Mesenteric fat pad (tissue), 1 donor: ENCODE results near the gene FLYWCH1. TPM values are rescaled to one million over a fixed set of nuclear protein-coding genes. Genes with fewer than 3 reads are reported as not detected.
"Not testable (repeated sequence)": the region's sequence is repeated elsewhere in the genome, so short reads cannot be mapped to it uniquely, and the experiment has no call there.

Experiments
- DNase-seq: peaks from one replicate; pipeline ENCODE4 v3.0.0-alpha.2; 2020; ENCODE audit warnings: low spot score
- total RNA-seq: library from RNA; stranded (reverse); fragmentation: NEBNext Ultra II Directional; extraction: Animal tissue kit (Norgen Biotek cat#: 25700); gene quantifications from one replicate; pipeline ENCODE4 v1.2.1, GENCODE V29; 2021
- donor health status: DM: yes; HTN: yes; CAD: no.

FLYWCH1 gene
- total RNA-seq, 1 donor from 2014 or later = 32.0 TPM

- no peak for DNase-seq
These were observed 14.9 kb downstream of the FLYWCH1 start for GRCh38 chr16:2926650-2926999.

- peak; percentile 91 for DNase-seq
These were observed 15.4 kb downstream of the FLYWCH1 start for GRCh38 chr16:2927010-2927646.

- not testable (repeated sequence) for DNase-seq
These were observed 16.4 kb downstream of the FLYWCH1 start for GRCh38 chr16:2928151-2928550.

GRCh38 chr16:2928796-2929195 lies 17.1 kb downstream of the FLYWCH1 start:
- DNase-seq = no peak

GRCh38 chr16:2929693-2930092 lies 18.0 kb downstream of the FLYWCH1 start:
- no peak for DNase-seq

GRCh38 chr16:2930236-2930635 lies 18.5 kb downstream of the FLYWCH1 start:
- DNase-seq = no peak

- DNase-seq = not testable (repeated sequence)
These were observed 19.6 kb downstream of the FLYWCH1 start for GRCh38 chr16:2931231-2931914.

GRCh38 chr16:2933136-2933535 lies 21.4 kb downstream of the FLYWCH1 start:
- DNase-seq = no peak

- DNase-seq = no peak
These were observed 22.0 kb downstream of the FLYWCH1 start for GRCh38 chr16:2933701-2934100.

GRCh38 chr16:2934450-2934849 lies 22.7 kb downstream of the FLYWCH1 start:
- DNase-seq = no peak

- no peak for DNase-seq
These were observed 24.8 kb downstream of the FLYWCH1 start for GRCh38 chr16:2936436-2937011.

- DNase-seq = no peak
These were observed 25.4 kb downstream of the FLYWCH1 start for GRCh38 chr16:2937170-2937569.

- no peak for DNase-seq
These were observed 26.5 kb downstream of the FLYWCH1 start for GRCh38 chr16:2938206-2938605.

- DNase-seq = no peak
These were observed 28.2 kb downstream of the FLYWCH1 start for GRCh38 chr16:2939968-2940367.

- no peak for DNase-seq
These were observed 30.3 kb downstream of the FLYWCH1 start for GRCh38 chr16:2942045-2942444.

GRCh38 chr16:2943716-2944115 lies 32.0 kb downstream of the FLYWCH1 start:
- not testable (repeated sequence) for DNase-seq

GRCh38 chr16:2946649-2947048 lies 34.9 kb downstream of the FLYWCH1 start:
- DNase-seq = no peak

- no peak for DNase-seq
These were observed 37.3 kb downstream of the FLYWCH1 start for GRCh38 chr16:2948807-2949704.

GRCh38 chr16:2949705-2950352 lies 38.1 kb downstream of the FLYWCH1 start:
- no peak for DNase-seq

- no peak for DNase-seq
These were observed 38.6 kb downstream of the FLYWCH1 start for GRCh38 chr16:2950353-2950724.

GRCh38 chr16:2950773-2951172 lies 39.0 kb downstream of the FLYWCH1 start:
- no peak for DNase-seq
